Measurements from ENCODE around the gene MINK1.

GRCh38 chr17:4852567-4853207 is 19.5 kb downstream of the MINK1 start:
- TF ChIP-seq, protein P1, sequence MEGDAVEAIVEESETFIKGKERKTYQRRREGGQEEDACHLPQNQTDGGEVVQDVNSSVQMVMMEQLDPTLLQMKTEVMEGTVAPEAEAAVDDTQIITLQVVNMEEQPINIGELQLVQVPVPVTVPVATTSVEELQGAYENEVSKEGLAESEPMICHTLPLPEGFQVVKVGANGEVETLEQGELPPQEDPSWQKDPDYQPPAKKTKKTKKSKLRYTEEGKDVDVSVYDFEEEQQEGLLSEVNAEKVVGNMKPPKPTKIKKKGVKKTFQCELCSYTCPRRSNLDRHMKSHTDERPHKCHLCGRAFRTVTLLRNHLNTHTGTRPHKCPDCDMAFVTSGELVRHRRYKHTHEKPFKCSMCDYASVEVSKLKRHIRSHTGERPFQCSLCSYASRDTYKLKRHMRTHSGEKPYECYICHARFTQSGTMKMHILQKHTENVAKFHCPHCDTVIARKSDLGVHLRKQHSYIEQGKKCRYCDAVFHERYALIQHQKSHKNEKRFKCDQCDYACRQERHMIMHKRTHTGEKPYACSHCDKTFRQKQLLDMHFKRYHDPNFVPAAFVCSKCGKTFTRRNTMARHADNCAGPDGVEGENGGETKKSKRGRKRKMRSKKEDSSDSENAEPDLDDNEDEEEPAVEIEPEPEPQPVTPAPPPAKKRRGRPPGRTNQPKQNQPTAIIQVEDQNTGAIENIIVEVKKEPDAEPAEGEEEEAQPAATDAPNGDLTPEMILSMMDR (IDR thresholded peaks at IDR 0.05) = no peak
- TF ChIP-seq POLR2A (IDR thresholded peaks at IDR 0.05) = no peak

Measured in Peyer's patch (tissue), 4 donors.